K562 (cell line): ENCODE results near the gene CLDN14. TPM values are rescaled to one million over a fixed set of nuclear protein-coding genes. Genes with fewer than 3 reads are reported as not detected.

Experiments used
- ARNT ChIP-seq, 2 experiments: fragments of 450-650 bp; IDR thresholded peaks; 2 replicates each; pipeline ENCODE4 v1.6.1; 2016; ENCODE audit warnings: mild to moderate bottlenecking in 1 of 2
- FOSL1 ChIP-seq: fragments of 200-800 bp; sonication (Bioruptor generic); conservative IDR thresholded peaks from 2 replicates; pipeline ENCODE4 v1.6.1; 2016; ENCODE audit warnings: missing genetic modification characterization, missing compliant biosample characterization
- GATAD2A ChIP-seq: fragments of 450-650 bp; IDR thresholded peaks from 2 replicates; pipeline ENCODE4 v1.6.1; 2017
- HNRNPK ChIP-seq: fragments of 200-400 bp; formaldehyde crosslinking; IDR thresholded peaks from one replicate; pipeline ENCODE4 v1.6.1; 2018; ENCODE audit warnings: mild to moderate bottlenecking, low read depth, low read length; ENCODE audit not compliant: poor library complexity, severe bottlenecking
- L3MBTL2 ChIP-seq: fragments of 450-650 bp; IDR thresholded peaks from 2 replicates; pipeline ENCODE4 v1.6.1; 2016; ENCODE audit warnings: mild to moderate bottlenecking, moderate library complexity
- PCBP1 ChIP-seq: fragments of 200-400 bp; formaldehyde crosslinking; IDR thresholded peaks from 2 replicates; pipeline ENCODE4 v1.6.1; 2018; ENCODE audit warnings: mild to moderate bottlenecking, low read depth, low read length; ENCODE audit not compliant: poor library complexity, severe bottlenecking
- PHB ChIP-seq: fragments of 250-450 bp; sonication (Bioruptor Pico); IDR thresholded peaks from 2 replicates; pipeline ENCODE4 v1.5.0; 2021
- POU5F1 ChIP-seq: fragments of 150-350 bp; IDR thresholded peaks from 2 replicates; pipeline ENCODE4 v1.6.1; 2014; ENCODE audit warnings: borderline replicate concordance, low read length, low read depth, mild to moderate bottlenecking; ENCODE audit not compliant: partially characterized antibody
- TGIF2 ChIP-seq: sonication (generic); formaldehyde crosslinking; IDR thresholded peaks from 2 replicates; pipeline ENCODE4 v1.8.1; 2022; ENCODE audit warnings: mild to moderate bottlenecking, missing genetic modification reagents, moderate library complexity
- XRCC4 ChIP-seq: IDR thresholded peaks from one replicate; pipeline ENCODE4 v1.6.1; 2011; ENCODE audit not compliant: insufficient read depth, insufficient read length; ENCODE audit errors: extremely low read depth
- ZC3H4 ChIP-seq: sonication (generic); formaldehyde crosslinking; IDR thresholded peaks from 2 replicates; pipeline ENCODE4 v1.9.0; 2021; ENCODE audit warnings: missing genetic modification reagents, borderline replicate concordance
- ZNF407 ChIP-seq: fragments of 450-650 bp; IDR thresholded peaks from 2 replicates; pipeline ENCODE4 v1.6.1; 2016; ENCODE audit warnings: low read depth
- ZNF551 ChIP-seq: fragments of 250-450 bp; sonication (Bioruptor Pico); IDR thresholded peaks from 2 replicates; pipeline ENCODE4 v1.5.0; 2021; ENCODE audit warnings: mild to moderate bottlenecking, moderate library complexity
- ZNF707 ChIP-seq: fragments of 250-450 bp; sonication (Bioruptor Pico); conservative IDR thresholded peaks from 2 replicates; pipeline ENCODE4 v1.8.0; 2022; ENCODE audit warnings: inconsistent platforms, mild to moderate bottlenecking, moderate library complexity
- polyA plus RNA-seq, 8 experiments: library from polyadenylated mRNA; depleted of rRNA in 4 of 8; stranded (reverse) in 5 of 8; unstranded in 3 of 8; fragments of >200 nt; fragmentation: Nextera tagmentation in 2 of 8; fragmentation: Illumina TruSeq in 1 of 8; extraction: Ambion mirVana in 2 of 8; extraction: Trizol in 1 of 8; gene quantifications; 2 replicates each; pipeline versions ENCODE4 v1.2.1 to v1.2.3, GENCODE V29; 2011 to 2014; ENCODE audit warnings: inconsistent platforms in 1 of 8, missing spikeins in 1 of 8
- total RNA-seq, 7 experiments: library from RNA; depleted of rRNA in 6 of 7; stranded (reverse); fragments of >200 nt in 6 of 7; fragmentation: Illumina TruSeq in 2 of 7; extraction: Trizol in 2 of 7; gene quantifications; 2 replicates each; pipeline versions ENCODE4 v1.2.1 to v1.2.3, GENCODE V29; 2011 to 2021; ENCODE audit warnings: low replicate concordance in 1 of 7
- TF ChIP-seq, protein P1 (sequence below), 2 experiments: fragments of 450-650 bp; IDR thresholded peaks; 2 replicates each; pipeline ENCODE4 v1.6.1; 2018; ENCODE audit warnings: mild to moderate bottlenecking in 2 of 2, low read depth in 1 of 2; ENCODE audit not compliant: partially characterized antibody in 2 of 2
- TF ChIP-seq, protein P2 (sequence below): fragments of 450-650 bp; IDR thresholded peaks from 2 replicates; pipeline ENCODE4 v1.6.1; 2016; ENCODE audit warnings: low read depth, mild to moderate bottlenecking, moderate library complexity

The CLDN14 gene
- total and polyA plus RNA-seq, 9 of the 15 experiments (the other 6 are each of a cell fraction or from before 2014, with no cell fraction given) = not detected

DNA sequence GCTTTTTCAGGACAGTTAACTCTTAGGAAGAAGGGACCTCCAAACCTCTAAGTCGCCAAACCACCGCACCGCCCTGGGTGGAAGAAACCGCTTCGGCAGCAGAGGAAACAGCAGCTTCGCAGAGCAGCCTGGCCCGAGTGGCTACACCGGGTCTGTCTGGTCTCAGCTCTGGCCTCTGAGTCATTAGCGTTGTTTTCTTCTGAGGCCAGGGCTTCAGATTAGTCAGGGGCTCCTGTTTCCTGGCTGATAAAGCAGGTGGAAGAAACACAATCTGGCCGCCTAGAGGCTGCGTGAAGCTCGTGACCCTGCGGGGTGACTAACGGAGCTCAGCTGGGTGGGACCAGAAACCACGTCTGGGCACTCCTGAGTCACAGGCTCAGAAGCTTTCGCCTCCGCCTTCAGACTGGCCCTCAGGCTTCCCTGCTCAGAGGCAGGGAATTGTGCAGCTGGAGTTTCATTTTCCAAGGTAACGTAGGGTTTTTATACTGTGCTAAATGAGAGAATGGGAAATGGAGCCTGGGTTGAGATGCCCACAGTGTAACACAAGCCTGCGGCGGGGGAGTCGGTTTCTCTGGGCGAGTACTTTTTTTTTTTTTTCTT is 49.9 kb downstream of the CLDN14 start (continued):
- TF ChIP-seq, protein P1, sequence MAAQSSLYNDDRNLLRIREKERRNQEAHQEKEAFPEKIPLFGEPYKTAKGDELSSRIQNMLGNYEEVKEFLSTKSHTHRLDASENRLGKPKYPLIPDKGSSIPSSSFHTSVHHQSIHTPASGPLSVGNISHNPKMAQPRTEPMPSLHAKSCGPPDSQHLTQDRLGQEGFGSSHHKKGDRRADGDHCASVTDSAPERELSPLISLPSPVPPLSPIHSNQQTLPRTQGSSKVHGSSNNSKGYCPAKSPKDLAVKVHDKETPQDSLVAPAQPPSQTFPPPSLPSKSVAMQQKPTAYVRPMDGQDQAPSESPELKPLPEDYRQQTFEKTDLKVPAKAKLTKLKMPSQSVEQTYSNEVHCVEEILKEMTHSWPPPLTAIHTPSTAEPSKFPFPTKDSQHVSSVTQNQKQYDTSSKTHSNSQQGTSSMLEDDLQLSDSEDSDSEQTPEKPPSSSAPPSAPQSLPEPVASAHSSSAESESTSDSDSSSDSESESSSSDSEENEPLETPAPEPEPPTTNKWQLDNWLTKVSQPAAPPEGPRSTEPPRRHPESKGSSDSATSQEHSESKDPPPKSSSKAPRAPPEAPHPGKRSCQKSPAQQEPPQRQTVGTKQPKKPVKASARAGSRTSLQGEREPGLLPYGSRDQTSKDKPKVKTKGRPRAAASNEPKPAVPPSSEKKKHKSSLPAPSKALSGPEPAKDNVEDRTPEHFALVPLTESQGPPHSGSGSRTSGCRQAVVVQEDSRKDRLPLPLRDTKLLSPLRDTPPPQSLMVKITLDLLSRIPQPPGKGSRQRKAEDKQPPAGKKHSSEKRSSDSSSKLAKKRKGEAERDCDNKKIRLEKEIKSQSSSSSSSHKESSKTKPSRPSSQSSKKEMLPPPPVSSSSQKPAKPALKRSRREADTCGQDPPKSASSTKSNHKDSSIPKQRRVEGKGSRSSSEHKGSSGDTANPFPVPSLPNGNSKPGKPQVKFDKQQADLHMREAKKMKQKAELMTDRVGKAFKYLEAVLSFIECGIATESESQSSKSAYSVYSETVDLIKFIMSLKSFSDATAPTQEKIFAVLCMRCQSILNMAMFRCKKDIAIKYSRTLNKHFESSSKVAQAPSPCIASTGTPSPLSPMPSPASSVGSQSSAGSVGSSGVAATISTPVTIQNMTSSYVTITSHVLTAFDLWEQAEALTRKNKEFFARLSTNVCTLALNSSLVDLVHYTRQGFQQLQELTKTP (IDR thresholded peaks at IDR 0.05; ENCODE audit: low read depth in 1 of 2, partially characterized antibody in 2 of 2) = peak in 1 of 2 experiments; percentile 96
- TF ChIP-seq ZNF551 (CRISPR knock-in tag) (no peak), ZNF707 (CRISPR knock-in tag) (no peak), PCBP1 (no peak), PHB (no peak), POU5F1 (no peak), HNRNPK (no peak), GATAD2A (0 out of 2 replicates have a peak, but pooled peaks have one; percentile 60), FOSL1 (tag) (peak; percentile 100), ARNT (IDR thresholded peaks at IDR 0.05) (peak; percentile 95 to 97; a peak in 3 of 4 replicates), L3MBTL2 (peak; percentile 83; the same call in 1 of the 2 replicates), TGIF2 (CRISPR knock-in tag) (no peak), ZNF407 (no peak), ZC3H4 (CRISPR knock-in tag) (no peak), XRCC4 (no peak)
- TF ChIP-seq, protein P2, sequence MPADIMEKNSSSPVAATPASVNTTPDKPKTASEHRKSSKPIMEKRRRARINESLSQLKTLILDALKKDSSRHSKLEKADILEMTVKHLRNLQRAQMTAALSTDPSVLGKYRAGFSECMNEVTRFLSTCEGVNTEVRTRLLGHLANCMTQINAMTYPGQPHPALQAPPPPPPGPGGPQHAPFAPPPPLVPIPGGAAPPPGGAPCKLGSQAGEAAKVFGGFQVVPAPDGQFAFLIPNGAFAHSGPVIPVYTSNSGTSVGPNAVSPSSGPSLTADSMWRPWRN = peak; percentile 83
